HL-60/S4 treated with phorbol 12-myristate 13-acetate at 8.2 ng/mL for 4 days and 3 days (cell line): ENCODE measurements around the gene SFTA2.

Source experiments
- in situ Hi-C: fragments of 300-500 bp; cut with MboI; formaldehyde crosslinking; loops from 2 replicates; pipeline ENCODE4 v1.15.0; 2022; ENCODE audit warnings: low sequenced_read_pairs

Gene SFTA2

DNA sequence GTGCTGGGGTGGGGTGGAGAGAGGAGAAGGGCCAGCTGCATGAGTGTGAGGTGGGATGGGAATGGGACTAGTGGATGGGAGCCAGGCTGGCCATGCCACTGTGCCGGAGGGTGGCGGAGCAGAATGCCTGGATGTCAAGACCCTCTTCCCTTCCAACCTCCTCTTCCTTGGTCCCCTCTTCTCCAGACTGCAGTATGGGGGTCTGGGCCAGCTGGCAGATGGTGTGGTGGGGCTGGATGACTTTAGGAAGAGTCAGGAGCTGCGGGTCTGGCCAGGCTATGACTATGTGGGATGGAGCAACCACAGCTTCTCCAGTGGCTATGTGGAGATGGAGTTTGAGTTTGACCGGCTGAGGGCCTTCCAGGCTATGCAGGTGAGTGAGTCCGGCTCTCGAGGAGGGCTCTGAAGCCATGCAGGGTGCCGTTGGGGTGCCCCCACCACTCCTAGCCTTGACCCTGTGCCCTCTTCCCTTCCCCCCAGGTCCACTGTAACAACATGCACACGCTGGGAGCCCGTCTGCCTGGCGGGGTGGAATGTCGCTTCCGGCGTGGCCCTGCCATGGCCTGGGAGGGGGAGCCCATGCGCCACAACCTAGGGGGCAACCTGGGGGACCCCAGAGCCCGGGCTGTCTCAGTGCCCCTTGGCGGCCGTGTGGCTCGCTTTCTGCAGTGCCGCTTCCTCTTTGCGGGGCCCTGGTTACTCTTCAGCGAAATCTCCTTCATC lies 40.0 kb downstream of the SFTA2 start:
- in situ Hi-C loops = no loop called here

DNA sequence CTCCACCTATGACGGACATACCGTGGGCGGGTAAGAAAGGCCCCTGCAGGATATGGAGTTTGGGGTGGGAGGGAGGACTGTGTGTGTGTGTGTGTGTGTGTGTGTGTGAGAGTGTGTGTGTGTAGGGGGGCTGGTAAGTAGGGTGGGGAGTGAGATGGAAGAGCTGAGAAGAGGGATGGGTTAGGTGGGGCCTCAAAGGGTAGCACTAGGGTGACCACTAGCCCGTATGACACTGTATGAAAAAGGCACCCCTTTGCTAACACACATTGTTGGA lies 40.6 kb downstream of the SFTA2 start:
- in situ Hi-C loops = no loop called here

DNA sequence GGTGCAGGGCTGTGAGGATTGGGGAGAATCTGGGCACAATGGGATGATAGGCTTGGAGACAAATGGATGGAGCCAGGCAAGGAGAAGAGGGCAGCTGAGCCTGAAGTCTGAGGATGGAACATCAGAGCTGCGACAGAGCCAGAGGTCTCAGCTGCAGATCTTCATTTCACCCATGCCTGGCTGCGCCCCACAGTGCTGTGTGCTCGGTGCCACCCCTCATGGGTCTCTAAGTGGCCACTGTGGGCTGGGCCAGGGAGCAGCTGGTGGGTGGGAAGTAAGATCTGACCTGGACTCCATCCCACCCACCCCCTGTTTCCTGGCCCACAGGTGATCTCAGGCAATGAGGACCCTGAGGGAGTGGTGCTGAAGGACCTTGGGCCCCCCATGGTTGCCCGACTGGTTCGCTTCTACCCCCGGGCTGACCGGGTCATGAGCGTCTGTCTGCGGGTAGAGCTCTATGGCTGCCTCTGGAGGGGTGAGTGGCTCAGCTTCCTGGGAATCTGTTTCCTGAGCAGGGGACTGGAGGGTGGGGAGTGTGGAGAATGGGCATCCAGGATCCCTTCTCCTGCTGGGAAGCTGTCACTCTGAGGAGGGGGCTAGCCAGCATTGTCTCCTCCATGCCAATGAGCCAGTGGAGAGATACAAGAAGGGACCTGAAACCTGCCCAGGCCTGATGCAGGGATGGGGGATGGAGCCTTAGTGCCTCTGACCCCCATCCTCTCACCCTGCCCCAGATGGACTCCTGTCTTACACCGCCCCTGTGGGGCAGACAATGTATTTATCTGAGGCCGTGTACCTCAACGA lies 41.1 kb downstream of the SFTA2 start:
- in situ Hi-C loops = no loop called here

DNA sequence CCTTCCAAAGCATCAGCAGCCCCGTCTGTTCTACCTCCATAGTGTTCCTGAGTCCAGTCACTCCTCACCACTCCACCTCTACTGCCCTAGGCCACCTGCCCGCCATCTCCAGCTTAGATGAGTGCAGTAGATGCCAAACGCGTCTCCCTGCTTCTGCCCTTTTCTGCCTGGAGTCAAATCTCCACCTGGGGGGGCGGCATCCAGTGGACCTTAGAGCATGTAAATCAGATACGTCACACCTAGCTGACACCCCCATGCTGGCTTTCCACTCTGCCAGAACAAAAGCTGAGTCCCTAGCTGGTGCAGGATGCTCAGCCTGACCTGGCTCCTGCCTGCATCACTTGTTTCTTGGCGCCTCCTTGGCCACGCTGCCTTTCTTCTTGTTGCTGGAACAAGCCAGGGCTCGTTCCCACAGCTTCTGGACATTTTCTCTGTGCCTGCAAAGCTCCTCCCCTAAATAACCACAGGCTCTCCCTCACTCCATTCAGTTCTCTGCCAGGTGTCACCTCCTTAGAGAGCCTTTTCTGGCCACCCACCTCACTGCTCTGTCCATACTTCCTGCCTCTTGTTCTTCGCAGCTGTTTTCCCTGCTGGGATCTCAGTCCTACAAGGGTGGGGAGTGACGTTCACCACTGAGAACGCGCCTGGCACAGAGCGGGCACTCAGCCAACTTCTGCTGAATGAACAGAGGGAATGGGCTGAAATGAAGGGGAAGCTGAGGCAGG lies 41.9 kb downstream of the SFTA2 start:
- in situ Hi-C loops = no loop called here

DNA sequence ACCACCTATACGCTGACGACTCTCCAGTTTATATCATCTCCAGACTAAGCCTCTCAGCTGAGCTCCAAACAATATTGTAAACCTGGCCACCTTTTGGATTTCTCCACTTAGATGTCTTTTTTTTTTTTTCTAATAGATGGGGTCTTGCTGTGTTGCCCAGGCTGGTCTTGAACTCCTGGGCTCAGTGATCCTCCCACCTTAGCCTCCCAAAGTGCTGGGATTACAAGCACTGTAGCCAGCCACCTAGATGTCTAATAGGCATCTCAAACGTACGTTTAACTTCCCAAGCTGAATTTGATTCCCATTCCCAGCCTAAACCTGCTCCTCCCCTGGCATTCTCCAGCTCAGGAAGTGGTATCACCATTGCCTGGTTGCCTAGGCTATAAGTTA lies 42.5 kb downstream of the SFTA2 start:
- in situ Hi-C loops = no loop called here

DNA sequence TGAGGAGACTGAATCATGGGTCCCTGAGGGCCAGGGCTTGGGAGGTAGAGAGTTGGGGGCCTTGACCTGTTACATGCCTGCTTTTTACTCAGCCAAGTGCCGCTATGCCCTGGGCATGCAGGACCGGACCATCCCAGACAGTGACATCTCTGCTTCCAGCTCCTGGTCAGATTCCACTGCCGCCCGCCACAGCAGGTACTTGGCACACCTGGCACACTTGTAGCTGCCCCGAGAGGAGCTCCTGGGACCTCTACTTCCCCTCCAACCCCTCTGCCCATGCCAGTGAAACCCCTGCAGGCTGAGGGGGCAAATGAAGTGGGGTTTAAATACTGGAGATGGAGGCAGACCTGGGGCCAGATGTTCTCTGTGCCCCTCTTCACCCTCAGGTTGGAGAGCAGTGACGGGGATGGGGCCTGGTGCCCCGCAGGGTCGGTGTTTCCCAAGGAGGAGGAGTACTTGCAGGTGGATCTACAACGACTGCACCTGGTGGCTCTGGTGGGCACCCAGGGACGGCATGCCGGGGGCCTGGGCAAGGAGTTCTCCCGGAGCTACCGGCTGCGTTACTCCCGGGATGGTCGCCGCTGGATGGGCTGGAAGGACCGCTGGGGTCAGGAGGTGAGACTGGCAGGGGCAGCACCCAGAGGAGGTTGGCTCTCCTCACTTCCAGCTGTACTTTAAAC lies 43.0 kb downstream of the SFTA2 start:
- in situ Hi-C loops = no loop called here

DNA sequence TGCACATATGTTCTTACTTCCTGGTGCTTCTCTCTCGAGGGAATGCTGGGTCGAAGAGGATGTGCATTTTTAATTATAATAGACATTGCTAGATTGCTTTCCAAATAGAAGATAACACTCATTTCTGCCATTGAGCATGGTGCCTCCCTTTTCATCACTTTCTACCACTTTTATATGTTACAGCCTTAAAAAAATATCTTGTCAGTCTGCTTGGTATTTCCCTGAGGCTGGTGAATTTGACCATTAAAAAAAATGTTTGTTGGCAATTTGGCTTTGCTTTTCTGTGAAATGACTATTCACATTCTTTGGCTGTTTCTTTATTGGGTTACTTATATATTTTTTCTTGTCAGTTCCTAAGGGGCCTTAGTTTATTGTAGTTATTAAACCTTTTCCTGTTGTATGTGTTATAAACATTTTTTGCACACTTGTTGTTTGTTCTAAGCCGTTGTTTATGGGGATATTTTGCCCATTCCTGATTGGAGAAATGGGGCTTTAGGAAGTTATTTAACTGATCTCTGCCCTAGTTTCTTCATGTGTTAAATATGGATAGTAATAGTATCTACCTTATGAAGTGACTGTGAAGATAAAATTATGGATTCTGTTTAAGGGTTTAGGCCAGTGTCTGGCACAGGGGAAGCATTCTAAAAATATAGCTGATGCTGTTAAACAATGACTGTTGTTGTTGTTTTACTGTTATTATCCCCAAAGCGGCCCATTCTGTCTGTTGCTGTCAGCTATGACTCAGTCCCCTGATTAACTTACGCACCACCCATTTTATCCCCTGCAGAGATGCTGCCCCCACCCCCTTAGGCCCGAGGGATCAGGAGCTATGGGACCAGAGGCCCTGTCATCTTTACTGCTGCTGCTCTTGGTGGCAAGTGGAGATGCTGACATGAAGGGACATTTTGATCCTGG lies 43.8 kb downstream of the SFTA2 start:
- in situ Hi-C loops = no loop called here

DNA sequence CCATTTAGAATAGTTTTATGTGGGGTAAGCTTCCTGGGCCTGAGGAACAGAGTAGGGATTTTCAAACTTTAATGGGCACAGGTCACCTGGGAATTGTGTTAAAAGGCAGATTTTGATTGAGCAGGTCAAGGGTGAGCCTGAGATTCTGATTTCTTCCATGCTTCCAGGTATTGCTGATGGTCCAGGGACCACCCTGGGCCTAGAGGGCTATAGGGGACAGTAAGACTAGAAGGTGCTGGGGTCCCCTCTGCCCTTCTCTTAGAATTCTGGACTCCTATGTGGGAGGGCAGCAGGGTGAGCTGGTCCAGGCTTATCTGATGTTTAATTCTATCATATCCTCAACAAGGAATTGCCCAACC lies 45.1 kb downstream of the SFTA2 start:
- in situ Hi-C loops = no loop called here

DNA sequence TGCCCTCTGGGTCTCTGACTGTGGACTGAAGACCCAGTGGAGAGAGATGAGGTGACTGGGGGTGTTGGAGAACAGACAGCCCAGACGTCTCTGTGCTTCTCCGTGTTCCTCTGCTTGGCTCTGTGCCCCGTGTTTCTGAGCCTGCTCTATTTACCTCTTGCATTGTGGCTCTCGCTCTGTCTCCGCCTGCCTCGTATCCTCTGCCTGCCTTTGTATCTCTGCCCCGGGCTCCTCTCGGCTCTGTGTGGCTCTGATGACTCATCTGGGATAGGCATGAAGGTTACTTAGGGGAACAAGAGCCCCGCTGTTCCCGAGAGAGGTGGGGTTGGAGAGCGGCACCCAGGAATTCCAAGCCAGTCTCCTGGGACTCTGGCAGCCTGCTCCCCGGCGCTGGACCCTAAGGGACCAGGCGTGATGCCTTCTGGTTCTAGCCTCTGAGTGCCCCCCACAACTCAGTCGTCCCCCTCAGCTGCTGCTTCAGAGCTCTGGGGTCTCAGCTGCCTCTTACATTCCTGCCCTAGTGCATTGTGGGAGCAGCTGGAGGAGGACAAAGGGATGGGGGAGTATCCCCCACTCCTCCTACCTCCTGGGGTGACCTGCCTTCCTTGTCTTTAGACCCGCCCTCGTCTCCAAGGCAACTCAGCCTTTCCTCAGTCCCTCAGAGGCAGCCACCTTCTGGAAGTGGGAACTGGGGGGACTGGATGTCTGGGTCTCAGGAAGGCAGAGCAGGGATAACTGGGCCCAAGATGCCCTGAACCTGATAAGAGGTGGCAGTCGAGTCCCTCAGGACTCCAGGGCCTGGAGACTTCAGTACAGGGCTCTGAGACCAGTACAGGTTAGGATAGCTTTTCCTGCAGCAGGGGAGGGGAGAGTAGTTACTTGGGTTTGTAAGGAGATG lies 45.7 kb downstream of the SFTA2 start:
- in situ Hi-C loops = no loop called here

DNA sequence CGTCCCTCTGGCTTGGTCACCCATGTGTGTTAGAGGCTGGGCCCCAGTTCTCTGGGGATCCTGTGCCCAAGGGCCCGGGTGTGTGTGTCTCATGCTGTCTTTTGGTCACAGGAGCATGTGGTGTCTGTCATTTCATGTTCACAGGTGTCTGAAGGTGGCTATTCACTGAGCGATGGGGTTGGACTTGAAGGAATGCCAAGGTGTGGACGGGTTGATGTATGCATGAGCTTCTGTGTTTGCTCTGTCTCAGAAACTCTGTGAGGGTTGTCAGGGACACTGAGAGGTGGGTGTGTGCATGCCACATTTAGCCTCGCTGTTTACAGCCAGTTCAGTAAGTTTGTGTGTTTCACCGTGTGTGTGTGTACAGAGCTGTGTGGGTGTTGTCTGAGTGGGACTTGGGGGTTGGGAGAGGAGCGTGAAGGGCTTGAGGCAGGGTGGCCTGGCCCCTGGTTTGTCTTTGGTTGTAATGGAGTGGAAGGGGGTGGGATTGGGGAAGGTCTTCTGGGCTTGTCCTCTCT lies 46.4 kb downstream of the SFTA2 start:
- in situ Hi-C loops = no loop called here

DNA sequence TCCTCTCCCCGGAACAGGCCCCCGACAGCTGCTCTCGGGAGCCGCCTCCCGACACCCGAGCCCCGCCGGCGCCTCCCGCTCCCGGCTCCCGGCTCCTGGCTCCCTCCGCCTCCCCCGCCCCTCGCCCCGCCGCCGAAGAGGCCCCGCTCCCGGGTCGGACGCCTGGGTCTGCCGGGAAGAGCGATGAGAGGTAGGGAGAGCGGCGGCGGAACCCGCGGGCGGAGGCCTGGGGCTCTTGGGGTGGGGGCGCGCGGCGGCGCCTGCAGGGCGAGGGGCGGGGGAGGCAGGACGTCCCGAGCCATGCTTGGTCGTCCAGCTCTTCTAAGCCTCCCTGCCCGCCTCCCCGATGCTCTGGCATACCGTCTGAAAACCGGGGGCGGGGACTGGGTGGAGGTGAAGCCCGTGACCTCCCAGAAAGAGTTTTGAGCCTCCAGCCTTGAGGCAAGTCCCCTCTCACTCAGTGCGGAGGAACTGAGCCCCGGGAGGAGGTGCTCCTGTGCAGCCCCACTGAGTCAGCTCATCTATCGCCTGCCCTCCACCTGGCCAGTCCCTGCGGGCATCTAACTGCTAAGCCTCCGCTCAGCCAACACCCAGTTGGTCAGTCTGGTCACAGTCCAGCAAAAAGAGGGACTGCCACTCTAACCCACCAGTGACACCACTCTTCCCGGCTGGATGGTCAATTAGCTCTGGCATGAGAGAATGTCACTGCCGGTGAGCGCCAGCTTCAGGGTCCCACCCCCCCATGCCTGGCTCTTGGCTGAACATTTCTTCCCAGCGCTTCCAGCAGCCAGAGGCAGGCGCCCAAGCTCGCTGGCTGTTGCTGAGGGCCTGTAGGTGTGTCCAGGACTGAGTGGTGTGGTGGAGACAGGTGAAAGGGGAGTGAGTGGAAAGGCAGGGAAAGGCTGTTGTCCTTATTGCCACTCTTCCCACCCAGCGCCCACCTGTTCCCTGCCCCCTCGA lies 47.2 kb downstream of the SFTA2 start:
- in situ Hi-C loops = no loop called here

DNA sequence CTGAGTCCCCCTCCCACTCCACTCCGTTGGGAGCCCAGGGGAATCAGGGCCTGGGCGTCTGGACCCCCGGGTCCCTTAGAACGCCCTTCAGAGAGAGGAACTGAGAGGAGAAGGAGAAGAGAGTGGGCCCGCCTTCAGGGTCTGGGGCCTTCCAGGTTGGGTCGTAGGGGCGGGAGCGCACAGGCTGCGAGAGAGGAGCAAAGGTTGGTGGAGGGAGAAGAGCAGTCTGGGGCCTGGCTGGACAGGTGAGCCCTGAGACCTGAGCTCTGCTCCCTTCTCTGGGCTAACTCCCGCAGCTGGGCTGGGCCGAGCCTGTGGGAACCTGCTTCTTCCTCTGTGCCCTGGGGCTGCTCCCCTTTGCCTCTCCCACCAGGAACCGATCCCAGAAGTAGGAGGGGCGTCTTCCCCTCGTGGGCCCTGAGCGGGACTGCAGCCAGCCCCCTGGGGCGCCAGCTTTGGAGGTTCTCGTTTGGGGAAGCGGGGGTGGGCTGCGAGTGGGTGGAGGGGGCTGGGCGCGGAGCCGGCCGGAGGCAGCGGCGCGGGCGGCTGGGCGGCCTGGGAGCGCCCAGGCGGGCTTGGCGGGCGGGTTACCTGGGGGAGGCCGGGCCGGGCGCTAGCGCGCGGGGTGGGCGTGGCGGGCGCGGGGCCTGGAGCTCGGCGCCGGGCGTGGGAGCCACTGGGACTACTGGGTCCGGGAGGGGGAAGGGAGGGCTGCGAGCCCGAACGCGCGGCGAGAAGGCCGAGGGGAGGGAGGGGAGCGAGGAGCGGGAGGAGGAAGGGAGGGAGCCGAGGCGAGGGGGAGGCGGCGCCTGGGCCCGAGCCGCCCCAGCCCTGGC lies 48.1 kb downstream of the SFTA2 start, which contains the start of gene DDR1:
Gene DDR1 (plus strand): TSS at position 835 of the 836 bp plus-strand sequence. CDS start 4,211 bp downstream, outside the sequence.
- in situ Hi-C loops = no loop called here

DNA sequence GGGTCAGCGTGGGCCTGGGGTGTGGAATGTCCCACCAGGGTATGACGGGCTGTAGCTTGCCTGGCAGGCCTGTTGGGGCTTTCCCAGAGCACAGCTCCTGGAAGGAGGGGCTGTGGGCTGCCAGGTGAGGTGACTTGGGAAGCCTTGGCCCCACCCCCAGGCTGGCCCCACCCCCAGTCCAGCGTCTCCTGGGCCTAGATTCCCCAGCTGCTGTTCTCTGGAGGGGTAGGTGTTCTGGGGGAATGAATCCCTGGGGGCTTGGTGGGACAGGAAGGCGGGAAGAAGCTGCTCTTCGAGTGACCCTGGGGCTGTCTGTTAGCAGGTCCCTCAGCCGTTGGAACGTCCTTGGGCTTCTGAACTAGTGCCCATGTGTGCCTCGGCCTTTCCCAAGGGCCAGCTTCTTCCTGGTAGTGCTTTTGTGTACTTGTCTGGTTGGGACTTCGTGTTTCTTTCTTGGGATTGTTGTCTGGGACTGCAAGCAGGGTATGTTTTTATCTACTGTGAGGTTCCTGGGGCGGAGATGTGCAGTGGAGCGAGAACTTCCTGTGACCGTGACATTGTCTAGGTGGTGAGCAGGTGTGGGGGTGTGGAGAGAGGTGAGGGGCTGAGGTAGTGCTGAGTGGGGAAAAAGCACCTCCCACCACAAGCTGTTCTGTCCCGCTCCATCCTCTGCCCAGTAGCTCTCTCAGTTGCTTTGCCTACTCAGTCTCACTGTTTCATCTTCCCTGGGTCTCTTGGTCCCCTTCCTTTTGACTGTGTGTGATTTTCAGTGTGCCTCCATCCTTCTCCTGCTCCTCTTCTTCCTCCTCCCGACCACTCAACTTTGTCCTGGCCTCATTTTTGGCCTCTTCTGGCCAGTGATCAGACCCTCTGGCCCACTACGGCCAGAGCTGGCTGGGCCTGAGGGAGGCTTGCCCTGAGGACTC lies 48.9 kb downstream of the SFTA2 start:
- in situ Hi-C loops = no loop called here

DNA sequence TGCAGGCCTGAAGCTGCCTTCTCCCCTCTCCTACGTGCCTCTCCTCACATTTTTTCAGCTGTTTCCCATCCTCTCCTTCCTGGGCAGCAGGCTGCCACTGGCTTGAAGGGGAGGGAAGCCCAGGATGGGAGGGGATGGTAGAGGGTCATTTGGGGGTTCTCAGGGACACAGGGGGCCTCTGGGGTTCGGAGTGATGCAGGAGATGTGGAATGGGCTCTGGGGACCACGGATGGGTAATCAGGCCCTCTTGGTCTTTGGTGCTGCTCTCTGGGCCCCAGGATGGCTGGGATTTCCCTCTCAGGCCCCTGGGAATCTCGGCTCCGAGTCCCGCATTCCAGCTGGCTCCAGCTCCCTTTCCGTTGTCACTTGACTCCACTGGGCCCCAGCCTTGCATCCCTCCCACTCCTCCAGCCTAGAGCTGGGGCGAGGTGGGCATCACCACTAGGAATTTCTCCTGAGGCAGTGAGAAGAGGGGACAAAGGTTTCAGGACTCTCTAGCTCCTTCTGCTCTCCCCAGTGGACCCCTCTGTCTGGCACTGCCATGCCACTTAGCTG lies 49.7 kb downstream of the SFTA2 start:
- in situ Hi-C loops = no loop called here

DNA sequence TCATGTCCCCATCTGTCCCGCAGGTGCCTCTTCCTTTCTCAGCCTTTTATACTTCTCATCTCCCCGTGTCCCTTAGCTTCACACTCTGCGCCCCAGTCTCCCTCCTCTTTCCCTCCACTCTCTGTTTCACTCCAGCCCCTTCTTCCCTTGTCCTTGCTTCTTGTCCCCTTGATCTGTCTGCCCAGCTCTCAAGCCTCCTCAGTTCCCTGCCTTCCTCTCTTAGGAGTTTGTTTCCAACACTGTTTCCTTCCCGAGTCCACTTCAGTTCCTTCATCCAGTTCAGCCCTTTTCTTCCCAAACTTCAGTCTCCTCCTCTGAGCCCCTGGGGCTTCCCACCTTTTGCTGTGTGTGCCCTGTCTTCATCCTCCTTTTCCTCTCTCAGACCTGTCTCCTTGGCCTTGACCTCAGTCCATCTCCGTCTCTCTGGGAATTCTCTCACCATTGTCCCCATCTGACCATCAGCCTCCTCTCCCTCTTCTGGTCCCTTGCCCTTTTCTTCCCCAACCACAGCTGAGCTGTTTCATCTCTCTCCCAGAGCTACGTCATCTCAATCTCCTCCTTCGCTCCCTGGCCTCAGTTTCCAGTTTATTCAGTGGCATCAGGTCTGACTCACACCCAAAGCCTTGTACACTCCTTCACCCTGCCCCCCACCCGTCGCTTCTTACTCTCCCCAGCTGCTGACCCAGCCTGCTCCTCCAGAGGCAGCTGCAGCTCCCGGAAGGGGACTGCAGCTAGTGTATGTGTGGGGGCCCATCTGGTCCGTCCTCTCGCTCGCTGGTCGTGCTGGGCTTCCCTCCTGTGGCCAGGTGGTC lies 50.4 kb downstream of the SFTA2 start:
- in situ Hi-C loops = no loop called here
